OCI-LY1 (cell line): ENCODE data around the gene KSR1.
"Not testable (repeated sequence)": the region's sequence is repeated elsewhere in the genome, so short reads cannot be mapped to it uniquely, and the experiment has no call there.

Experiments
- H2AFZ ChIP-seq: fragments of 200-600 bp; sonication (generic), shearing (Covaris generic); 2 replicates; pipeline ENCODE4 v1.6.0; 2014; ENCODE audit warnings: antibody characterized with exemption, mild to moderate bottlenecking, low read length
- H3F3A ChIP-seq: fragments of 200-600 bp; sonication (generic), shearing (Covaris generic); 2 replicates; pipeline ENCODE4 v1.6.0; 2014; ENCODE audit warnings: mild to moderate bottlenecking, antibody characterized with exemption, low read length, moderate library complexity; ENCODE audit not compliant: insufficient read depth
- H3K27ac ChIP-seq: fragments of 200-600 bp; sonication (generic); 2 replicates; pipeline ENCODE4 v1.5.1; 2014; ENCODE audit warnings: low read length, mixed run types, mild to moderate bottlenecking, low read depth; ENCODE audit not compliant: poor library complexity, severe bottlenecking
- H3K27me3 ChIP-seq: fragments of 200-600 bp; sonication (generic); 2 replicates; pipeline ENCODE4 v1.6.0; 2014; ENCODE audit warnings: antibody characterized with exemption, mild to moderate bottlenecking, low read length, moderate library complexity; ENCODE audit not compliant: insufficient read depth
- H3K36me3 ChIP-seq: fragments of 200-600 bp; sonication (generic); 2 replicates; pipeline ENCODE4 v1.6.1; 2014; ENCODE audit warnings: mild to moderate bottlenecking, antibody characterized with exemption, low read length, moderate library complexity, mixed read lengths; ENCODE audit not compliant: insufficient read depth
- H3K4me1 ChIP-seq: fragments of 200-600 bp; sonication (generic); 2 replicates; pipeline ENCODE4 v1.5.1; 2014; ENCODE audit warnings: mild to moderate bottlenecking, low read length, moderate library complexity; ENCODE audit not compliant: insufficient read depth, severe bottlenecking
- H3K4me2 ChIP-seq: fragments of 200-600 bp; sonication (generic), shearing (Covaris generic); 2 replicates; pipeline ENCODE4 v1.6.1; 2014; ENCODE audit warnings: low read length
- H3K4me3 ChIP-seq: fragments of 200-600 bp; sonication (generic); 2 replicates; pipeline ENCODE4 v1.5.1; 2014; ENCODE audit warnings: low read length, low read depth, mild to moderate bottlenecking, mixed read lengths; ENCODE audit not compliant: poor library complexity, severe bottlenecking
- H3K79me2 ChIP-seq: fragments of 200-600 bp; shearing (Covaris generic); 2 replicates; pipeline ENCODE4 v1.6.1; 2016; ENCODE audit warnings: mixed run types, low read length, mixed read lengths; ENCODE audit not compliant: insufficient read depth
- H3K9ac ChIP-seq: fragments of 200-600 bp; sonication (generic), shearing (Covaris generic); 2 replicates; pipeline ENCODE4 v1.6.1; 2014; ENCODE audit warnings: mild to moderate bottlenecking, low read length, mixed read lengths
- H3K9me2 ChIP-seq: fragments of 200-600 bp; sonication (generic), shearing (Covaris generic); 2 replicates; pipeline ENCODE4 v1.6.1; 2014; ENCODE audit warnings: low read depth, mild to moderate bottlenecking, low read length, mixed read lengths
- H3K9me3 ChIP-seq: fragments of 200-600 bp; shearing (Covaris generic); 2 replicates; pipeline ENCODE4 v1.6.1; 2014; ENCODE audit warnings: low read length, mixed read lengths
- H4K20me1 ChIP-seq: fragments of 200-600 bp; sonication (generic), shearing (Covaris generic); 2 replicates; pipeline ENCODE4 v1.6.0; 2016; ENCODE audit warnings: mild to moderate bottlenecking, low read length; ENCODE audit not compliant: insufficient read depth
- CTCF ChIP-seq: fragments of 200-600 bp; sonication (generic), shearing (Covaris generic); IDR thresholded peaks from 2 replicates; pipeline ENCODE4 v1.5.1; 2017; ENCODE audit warnings: mild to moderate bottlenecking, antibody characterized with exemption, low read length, moderate library complexity, mixed read lengths
- EZH2 ChIP-seq: fragments of 200-600 bp; sonication (generic), shearing (Covaris generic); IDR thresholded peaks from 2 replicates; pipeline ENCODE4 v1.8.0; 2017; ENCODE audit warnings: borderline replicate concordance, mixed run types, mild to moderate bottlenecking, antibody characterized with exemption, low read length, moderate library complexity, mixed read lengths

Gene KSR1

GRCh38 chr17:27654654-27655524 is 198.6 kb downstream of the KSR1 start:
- H3K79me2 ChIP-seq: no peaks in the 10 kb centered on the region
- no peak overlapping the region for H3K4me2 ChIP-seq
- no peaks in the 10 kb centered on the region for H4K20me1 ChIP-seq
- 0 out of 2 replicates have a peak overlapping the region, but pooled peaks have one; percentile 3 for H2AFZ ChIP-seq
- H3K9me2 ChIP-seq: no peaks in the 10 kb centered on the region
- no peaks in the 10 kb centered on the region for H3F3A ChIP-seq
- no peaks in the 10 kb centered on the region for H3K36me3 ChIP-seq
- H3K9ac ChIP-seq: no peak overlapping the region
- no peaks in the 10 kb centered on the region for H3K27me3 ChIP-seq
- no peaks in the 10 kb centered on the region for H3K4me1 ChIP-seq
- no peak overlapping the region for H3K4me3 ChIP-seq
- no peak overlapping the region for H3K27ac ChIP-seq
- peak; percentile 99 for TF ChIP-seq CTCF
- TF ChIP-seq EZH2: no peak
- no peaks in the 10 kb centered on the region for H3K9me3 ChIP-seq

- not testable (repeated sequence) for H3K4me3 ChIP-seq, H3K36me3 ChIP-seq
Observed at GRCh38 chr17:27655525-27656111, 199.4 kb downstream of the KSR1 start.

GRCh38 chr17:27656620-27657019 is 200.4 kb downstream of the KSR1 start:
- H3K27me3 ChIP-seq, H3K4me1 ChIP-seq, H3K9ac ChIP-seq, H3K79me2 ChIP-seq, H3K4me2 ChIP-seq, H3K4me3 ChIP-seq, H3K36me3 ChIP-seq, H2AFZ ChIP-seq, H3F3A ChIP-seq, H3K9me2 ChIP-seq, H3K27ac ChIP-seq, H3K9me3 ChIP-seq, H4K20me1 ChIP-seq: not testable (repeated sequence)

More at GRCh38 chr17:27655525-27656111, 199.4 kb downstream of the KSR1 start:
- H3K27me3 ChIP-seq, H3K9ac ChIP-seq, H3K9me3 ChIP-seq, H4K20me1 ChIP-seq, H2AFZ ChIP-seq, H3K9me2 ChIP-seq, H3K4me2 ChIP-seq, H3K79me2 ChIP-seq, H3K27ac ChIP-seq, H3K4me1 ChIP-seq, H3F3A ChIP-seq: not testable (repeated sequence)

DNA sequence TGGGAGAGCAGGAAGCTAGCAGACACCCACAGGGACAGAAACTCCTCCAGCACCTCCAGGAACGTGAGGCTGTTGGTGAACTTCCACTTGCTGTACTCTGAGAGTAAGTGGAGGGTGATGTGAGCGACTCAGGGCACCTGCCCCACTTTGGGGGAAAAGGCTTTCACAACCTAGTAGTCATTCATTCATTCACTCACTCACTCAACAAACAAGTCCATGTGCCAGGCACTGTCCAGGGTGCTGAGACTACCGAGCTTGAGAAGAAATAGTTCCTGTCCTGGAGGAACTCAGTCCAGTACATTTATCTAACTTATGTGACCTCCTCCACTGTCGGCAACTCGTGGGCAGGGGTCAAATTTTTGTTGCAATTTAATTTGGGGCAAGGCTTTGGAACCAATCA is 201.4 kb downstream of the KSR1 start:
- TF ChIP-seq CTCF: no peak
- TF ChIP-seq EZH2: no peak
- Histone ChIP-seq H3F3A (no peaks in the 10 kb centered on the region), H3K4me3 (no peak overlapping the region), H3K36me3 (no peaks in the 10 kb centered on the region), H3K9me2 (no peaks in the 10 kb centered on the region), H3K27me3 (no peaks in the 10 kb centered on the region), H3K9me3 (no peaks in the 10 kb centered on the region), H3K79me2 (no peaks in the 10 kb centered on the region), H3K4me2 (no peak overlapping the region), H2AFZ (no peak overlapping the region), H3K27ac (no peak overlapping the region), H3K4me1 (no peaks in the 10 kb centered on the region), H4K20me1 (no peaks in the 10 kb centered on the region), H3K9ac (no peak overlapping the region)
